ENCODE results near the gene VPS35.
A peak's percentile ranks its signal among the peaks of the same experiment; 100 is the strongest.
"Not testable (repeated sequence)": the region's sequence is repeated elsewhere in the genome, so short reads cannot be mapped to it uniquely, and the experiment has no call there.

Gene VPS35

GRCh38 chr16:46712911-46713310, 23.9 kb upstream of the VPS35 start:
- DNase-seq (ENCODE audit: low spot score) = no peak

GRCh38 chr16:46711106-46712058, 22.4 kb upstream of the VPS35 start:
- DNase-seq (ENCODE audit: low spot score) = no peak

GRCh38 chr16:46709469-46710005, 20.6 kb upstream of the VPS35 start:
- no peak for DNase-seq (ENCODE audit: low spot score)

GRCh38 chr16:46706642-46707041, 17.7 kb upstream of the VPS35 start:
- DNase-seq (ENCODE audit: low spot score) = no peak

- no peak for DNase-seq (ENCODE audit: low spot score)
Observed at GRCh38 chr16:46702030-46702429, 13.1 kb upstream of the VPS35 start.

GRCh38 chr16:46701615-46702014, 12.6 kb upstream of the VPS35 start:
- no peak for DNase-seq (ENCODE audit: low spot score)

- no peak for DNase-seq (ENCODE audit: low spot score)
Observed at GRCh38 chr16:46700048-46700447, 11.1 kb upstream of the VPS35 start.

GRCh38 chr16:46696957-46697356, 8.0 kb upstream of the VPS35 start:
- no peak for DNase-seq (ENCODE audit: low spot score)

GRCh38 chr16:46695937-46696336, 7.0 kb upstream of the VPS35 start:
- DNase-seq (ENCODE audit: low spot score) = no peak

GRCh38 chr16:46693598-46693997, 4.6 kb upstream of the VPS35 start:
- no peak for DNase-seq (ENCODE audit: low spot score)

- DNase-seq (ENCODE audit: low spot score) = no peak
Observed at GRCh38 chr16:46691726-46692125, 2.7 kb upstream of the VPS35 start.

- peak; percentile 11 for DNase-seq (ENCODE audit: low spot score)
Observed at GRCh38 chr16:46690281-46691178, 1.6 kb upstream of the VPS35 start.

- DNase-seq (ENCODE audit: low spot score) = peak; percentile 99
Observed at GRCh38 chr16:46689365-46690280, 645 bp upstream of the VPS35 start, which contains the start of gene ORC6. TSS of gene ORC6 (plus strand) at chr16:46689659. CDS start at chr16:46689706, 47 bp downstream.

GRCh38 chr16:46688101-46688653, 801 bp downstream of the VPS35 start:
- no peak for DNase-seq (ENCODE audit: low spot score)

GRCh38 chr16:46687486-46687885, 1.5 kb downstream of the VPS35 start:
- DNase-seq (ENCODE audit: low spot score) = no peak

GRCh38 chr16:46686815-46687473, 2.0 kb downstream of the VPS35 start:
- no peak for DNase-seq (ENCODE audit: low spot score)

GRCh38 chr16:46681867-46682266, 7.1 kb downstream of the VPS35 start:
- DNase-seq (ENCODE audit: low spot score) = not testable (repeated sequence)

- DNase-seq (ENCODE audit: low spot score) = not testable (repeated sequence)
Observed at GRCh38 chr16:46677943-46678342, 11.0 kb downstream of the VPS35 start.

- peak; percentile 73 for DNase-seq (ENCODE audit: low spot score)
Observed at GRCh38 chr16:46673320-46674013, 15.5 kb downstream of the VPS35 start.

GRCh38 chr16:46662123-46662522, 26.9 kb downstream of the VPS35 start:
- DNase-seq (ENCODE audit: low spot score) = no peak
